Panc1 (cell line): ENCODE data around the gene NOTUM.

Source experiments
- POLR2AphosphoS5 ChIP-seq: IDR thresholded peaks from 2 replicates; pipeline ENCODE4 v1.6.1; 2012; ENCODE audit warnings: mild to moderate bottlenecking, low read depth, low read length, moderate library complexity
- SIN3A ChIP-seq: IDR thresholded peaks from 2 replicates; pipeline ENCODE4 v1.6.1; 2012; ENCODE audit warnings: low read depth, mild to moderate bottlenecking, low read length, moderate library complexity, borderline replicate concordance; ENCODE audit not compliant: insufficient read depth
- TCF7L2 ChIP-seq: IDR thresholded peaks from 2 replicates; pipeline ENCODE4 v1.6.1; 2011; ENCODE audit warnings: mild to moderate bottlenecking, low read depth, low read length, inconsistent platforms
- TF ChIP-seq, protein P1 (sequence below): fragments of 450-650 bp; IDR thresholded peaks from 2 replicates; pipeline ENCODE4 v1.5.1; 2017; ENCODE audit warnings: mild to moderate bottlenecking
- TF ChIP-seq, protein P2 (sequence below), 2 experiments: IDR thresholded peaks; 2 replicates each; pipeline ENCODE4 v1.6.1; 2011 to 2012; ENCODE audit warnings: low read depth in 2 of 2, control low read depth in 1 of 2, low read length in 1 of 2, mild to moderate bottlenecking in 1 of 2, moderate library complexity in 1 of 2; ENCODE audit not compliant: insufficient read depth in 1 of 2

DNA sequence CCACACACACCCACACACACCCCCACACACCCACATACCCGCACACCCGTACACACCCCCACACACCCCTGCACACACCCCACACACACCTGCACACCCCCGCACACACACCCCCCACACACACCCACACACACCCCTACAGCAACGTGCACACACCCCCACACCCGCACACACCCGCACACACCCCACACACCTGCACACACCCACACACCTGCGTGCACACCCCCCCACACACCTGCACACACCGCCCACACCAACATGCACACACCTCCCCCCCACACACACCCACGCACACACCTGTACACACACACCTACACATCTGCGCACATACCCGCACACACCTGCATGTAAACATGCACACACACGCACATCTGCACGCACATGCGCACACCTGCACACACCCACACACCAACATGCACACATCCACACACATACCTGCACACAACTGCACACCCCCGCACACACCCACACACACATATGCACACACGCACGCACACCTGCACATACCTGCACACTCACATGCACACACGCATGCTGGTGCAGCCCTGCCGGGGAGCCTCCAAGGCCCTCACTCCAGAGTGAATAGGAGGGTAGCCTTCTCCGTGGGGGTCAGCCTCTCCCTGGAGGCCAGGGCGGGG lies 23.9 kb upstream of the NOTUM start:
- TF ChIP-seq, protein P1, sequence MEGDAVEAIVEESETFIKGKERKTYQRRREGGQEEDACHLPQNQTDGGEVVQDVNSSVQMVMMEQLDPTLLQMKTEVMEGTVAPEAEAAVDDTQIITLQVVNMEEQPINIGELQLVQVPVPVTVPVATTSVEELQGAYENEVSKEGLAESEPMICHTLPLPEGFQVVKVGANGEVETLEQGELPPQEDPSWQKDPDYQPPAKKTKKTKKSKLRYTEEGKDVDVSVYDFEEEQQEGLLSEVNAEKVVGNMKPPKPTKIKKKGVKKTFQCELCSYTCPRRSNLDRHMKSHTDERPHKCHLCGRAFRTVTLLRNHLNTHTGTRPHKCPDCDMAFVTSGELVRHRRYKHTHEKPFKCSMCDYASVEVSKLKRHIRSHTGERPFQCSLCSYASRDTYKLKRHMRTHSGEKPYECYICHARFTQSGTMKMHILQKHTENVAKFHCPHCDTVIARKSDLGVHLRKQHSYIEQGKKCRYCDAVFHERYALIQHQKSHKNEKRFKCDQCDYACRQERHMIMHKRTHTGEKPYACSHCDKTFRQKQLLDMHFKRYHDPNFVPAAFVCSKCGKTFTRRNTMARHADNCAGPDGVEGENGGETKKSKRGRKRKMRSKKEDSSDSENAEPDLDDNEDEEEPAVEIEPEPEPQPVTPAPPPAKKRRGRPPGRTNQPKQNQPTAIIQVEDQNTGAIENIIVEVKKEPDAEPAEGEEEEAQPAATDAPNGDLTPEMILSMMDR = no peak
- TF ChIP-seq SIN3A (no peak), POLR2AphosphoS5 (no peak), TCF7L2 (no peak)
- TF ChIP-seq, protein P2, sequence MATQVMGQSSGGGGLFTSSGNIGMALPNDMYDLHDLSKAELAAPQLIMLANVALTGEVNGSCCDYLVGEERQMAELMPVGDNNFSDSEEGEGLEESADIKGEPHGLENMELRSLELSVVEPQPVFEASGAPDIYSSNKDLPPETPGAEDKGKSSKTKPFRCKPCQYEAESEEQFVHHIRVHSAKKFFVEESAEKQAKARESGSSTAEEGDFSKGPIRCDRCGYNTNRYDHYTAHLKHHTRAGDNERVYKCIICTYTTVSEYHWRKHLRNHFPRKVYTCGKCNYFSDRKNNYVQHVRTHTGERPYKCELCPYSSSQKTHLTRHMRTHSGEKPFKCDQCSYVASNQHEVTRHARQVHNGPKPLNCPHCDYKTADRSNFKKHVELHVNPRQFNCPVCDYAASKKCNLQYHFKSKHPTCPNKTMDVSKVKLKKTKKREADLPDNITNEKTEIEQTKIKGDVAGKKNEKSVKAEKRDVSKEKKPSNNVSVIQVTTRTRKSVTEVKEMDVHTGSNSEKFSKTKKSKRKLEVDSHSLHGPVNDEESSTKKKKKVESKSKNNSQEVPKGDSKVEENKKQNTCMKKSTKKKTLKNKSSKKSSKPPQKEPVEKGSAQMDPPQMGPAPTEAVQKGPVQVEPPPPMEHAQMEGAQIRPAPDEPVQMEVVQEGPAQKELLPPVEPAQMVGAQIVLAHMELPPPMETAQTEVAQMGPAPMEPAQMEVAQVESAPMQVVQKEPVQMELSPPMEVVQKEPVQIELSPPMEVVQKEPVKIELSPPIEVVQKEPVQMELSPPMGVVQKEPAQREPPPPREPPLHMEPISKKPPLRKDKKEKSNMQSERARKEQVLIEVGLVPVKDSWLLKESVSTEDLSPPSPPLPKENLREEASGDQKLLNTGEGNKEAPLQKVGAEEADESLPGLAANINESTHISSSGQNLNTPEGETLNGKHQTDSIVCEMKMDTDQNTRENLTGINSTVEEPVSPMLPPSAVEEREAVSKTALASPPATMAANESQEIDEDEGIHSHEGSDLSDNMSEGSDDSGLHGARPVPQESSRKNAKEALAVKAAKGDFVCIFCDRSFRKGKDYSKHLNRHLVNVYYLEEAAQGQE (IDR thresholded peaks at IDR 0.05; ENCODE audit: insufficient read depth in 1 of 2, low read depth in 2 of 2, low read length in 1 of 2) = no peak
